ENCODE data around the gene LAMTOR2.

DNA sequence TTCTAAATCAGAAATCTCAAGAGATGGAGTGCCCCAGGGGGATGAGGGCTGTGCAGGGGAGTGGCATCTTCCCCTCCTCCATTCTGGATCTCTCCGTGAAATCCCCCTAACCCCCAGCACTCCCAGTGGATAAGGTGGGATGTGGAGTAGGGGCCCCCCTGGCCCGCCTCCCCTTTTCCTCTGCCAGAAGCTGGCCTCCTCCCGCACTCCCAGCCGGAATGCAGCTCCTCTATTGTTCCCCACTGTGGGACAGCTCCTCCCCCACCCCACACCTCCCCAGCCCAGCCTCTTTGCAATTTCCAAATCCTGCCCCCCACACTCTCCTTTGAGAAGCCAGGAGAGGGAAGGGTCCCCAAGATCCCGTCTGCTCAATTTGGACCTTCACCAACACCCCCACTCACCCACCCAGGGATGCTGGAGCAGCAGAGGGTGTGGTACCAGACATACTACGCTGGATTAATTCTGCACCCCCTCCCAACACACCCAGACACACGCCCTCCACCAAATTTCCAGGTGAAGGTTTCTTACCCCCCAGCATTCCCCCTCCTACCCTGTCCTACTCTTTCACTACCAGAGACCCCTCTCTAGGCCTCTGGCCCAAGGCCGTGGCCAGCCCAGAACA is 25.8 kb downstream of the LAMTOR2 start:
- no peak for TF ChIP-seq POLR2A (IDR thresholded peaks at IDR 0.05; ENCODE audit: low read length)
- no peak for TF ChIP-seq GATA1 (IDR thresholded peaks at IDR 0.05; ENCODE audit: low read depth, low read length)
